ENCODE data around the gene DUSP5.

DUSP5 gene

GRCh38 chr10:110549211-110549610 lies 51.5 kb downstream of the DUSP5 start:
- no peak for DNase-seq

GRCh38 chr10:110553905-110554304 lies 56.2 kb downstream of the DUSP5 start:
- no peak for DNase-seq

- no peak for DNase-seq
Observed at GRCh38 chr10:110556296-110556695, 58.6 kb downstream of the DUSP5 start.

- no peak for DNase-seq
Observed at GRCh38 chr10:110556969-110557601, 59.4 kb downstream of the DUSP5 start.

- DNase-seq: no peak
Observed at GRCh38 chr10:110558041-110558440, 60.3 kb downstream of the DUSP5 start.

GRCh38 chr10:110560012-110560411 lies 62.3 kb downstream of the DUSP5 start:
- DNase-seq: no peak

Measured in NK-92 treated with Interleukin-12 subunit alpha and Interleukin-12 subunit beta, amount 100 ng/mL, for 24 hours (cell line).